SK-N-SH treated with all-trans-retinoic acid at 6 μM for 48 hours (cell line): Measurements from ENCODE around the gene C5orf22.

Experiments used
- ATAC-seq: fragments of 200-7000 bp; cut with Tn5 transposase; 3 replicates; pipeline ENCODE4 v1.9.1; 2020; ENCODE audit warnings: mild to moderate bottlenecking, moderate library complexity
- ARNTL ChIP-seq: fragments of 450-650 bp; formaldehyde crosslinking; IDR thresholded peaks from 2 replicates; pipeline ENCODE4 v1.5.0; 2020; ENCODE audit warnings: low read depth, mild to moderate bottlenecking, moderate library complexity, borderline replicate concordance
- BACH2 ChIP-seq: fragments of 250-450 bp; sonication (Bioruptor Pico); IDR thresholded peaks from 2 replicates; pipeline ENCODE4 v1.9.0; 2021; ENCODE audit warnings: mild to moderate bottlenecking, borderline replicate concordance
- ESRRG ChIP-seq: fragments of 250-450 bp; sonication (Bioruptor Pico); IDR thresholded peaks from 2 replicates; pipeline ENCODE4 v1.6.1; 2021; ENCODE audit warnings: mild to moderate bottlenecking
- GLIS3 ChIP-seq: fragments of 250-450 bp; sonication (Bioruptor Pico); IDR thresholded peaks from 2 replicates; pipeline ENCODE4 v1.5.0; 2020; ENCODE audit warnings: mild to moderate bottlenecking, moderate library complexity
- ISL1 ChIP-seq: fragments of 250-450 bp; sonication (Bioruptor Pico); IDR thresholded peaks from 2 replicates; pipeline ENCODE4 v2.1.2; 2022; ENCODE audit warnings: mild to moderate bottlenecking, moderate library complexity
- OSR1 ChIP-seq: fragments of 250-450 bp; sonication (Bioruptor Pico); IDR thresholded peaks from 2 replicates; pipeline ENCODE4 v1.8.0; 2022; ENCODE audit warnings: moderate library complexity, mild to moderate bottlenecking, inconsistent platforms
- PPARA ChIP-seq: fragments of 250-450 bp; sonication (Bioruptor Pico); IDR thresholded peaks from 2 replicates; pipeline ENCODE4 v1.5.0; 2020; ENCODE audit warnings: mild to moderate bottlenecking, borderline replicate concordance
- RARB ChIP-seq: fragments of 250-450 bp; sonication (Bioruptor Pico); IDR thresholded peaks from 2 replicates; pipeline ENCODE4 v1.8.0; 2021; ENCODE audit warnings: mild to moderate bottlenecking, moderate library complexity
- SNAI2 ChIP-seq: fragments of 250-450 bp; sonication (Bioruptor Pico); IDR thresholded peaks from 2 replicates; pipeline ENCODE4 v1.5.0; 2020; ENCODE audit warnings: mild to moderate bottlenecking, moderate library complexity
- TCF4 ChIP-seq: fragments of 250-450 bp; sonication (Bioruptor Pico); IDR thresholded peaks from 2 replicates; pipeline ENCODE4 v1.8.0; 2021; ENCODE audit warnings: mild to moderate bottlenecking, moderate library complexity, borderline replicate concordance
- TOX ChIP-seq: fragments of 250-450 bp; sonication (Bioruptor Pico); IDR thresholded peaks from 2 replicates; pipeline ENCODE4 v1.8.0; 2021; ENCODE audit warnings: mild to moderate bottlenecking, moderate library complexity, borderline replicate concordance
- ZFP3 ChIP-seq: fragments of 250-450 bp; sonication (Bioruptor Pico); IDR thresholded peaks from 2 replicates; pipeline ENCODE4 v1.5.0; 2020; ENCODE audit warnings: mild to moderate bottlenecking, moderate library complexity
- ZFP30 ChIP-seq: fragments of 450-650 bp; formaldehyde crosslinking; IDR thresholded peaks from 2 replicates; pipeline ENCODE4 v1.5.0; 2022; ENCODE audit warnings: mild to moderate bottlenecking, moderate library complexity
- ZNF565 ChIP-seq: fragments of 450-650 bp; formaldehyde crosslinking; conservative IDR thresholded peaks from 2 replicates; pipeline ENCODE4 v1.5.0; 2020; ENCODE audit warnings: low read depth, mild to moderate bottlenecking, moderate library complexity
- ZNF70 ChIP-seq: fragments of 450-650 bp; formaldehyde crosslinking; IDR thresholded peaks from 2 replicates; pipeline ENCODE4 v1.5.0; 2020; ENCODE audit warnings: mild to moderate bottlenecking, moderate library complexity
- ZNF8 ChIP-seq: fragments of 450-650 bp; formaldehyde crosslinking; IDR thresholded peaks from 2 replicates; pipeline ENCODE4 v1.5.0; 2020; ENCODE audit warnings: mild to moderate bottlenecking, moderate library complexity
- TF ChIP-seq, protein P1 (sequence below): fragments of 250-450 bp; sonication (Bioruptor Pico); IDR thresholded peaks from 2 replicates; pipeline ENCODE4 v1.5.0; 2020; ENCODE audit warnings: mild to moderate bottlenecking, moderate library complexity
- TF ChIP-seq, protein P2 (sequence below): fragments of 250-450 bp; sonication (Bioruptor Pico); IDR thresholded peaks from 2 replicates; pipeline ENCODE4 v1.8.0; 2020; ENCODE audit warnings: mild to moderate bottlenecking, moderate library complexity, borderline replicate concordance
- TF ChIP-seq, protein P3 (sequence below): fragments of 250-450 bp; sonication (Bioruptor Pico); IDR thresholded peaks from 2 replicates; pipeline ENCODE4 v1.8.0; 2021; ENCODE audit warnings: low read depth, mild to moderate bottlenecking, moderate library complexity, borderline replicate concordance
- TF ChIP-seq, protein P4 (sequence below): fragments of 250-450 bp; sonication (Bioruptor Pico); IDR thresholded peaks from 2 replicates; pipeline ENCODE4 v1.5.1; 2020; ENCODE audit warnings: low read depth, mild to moderate bottlenecking, moderate library complexity

Gene C5orf22

DNA sequence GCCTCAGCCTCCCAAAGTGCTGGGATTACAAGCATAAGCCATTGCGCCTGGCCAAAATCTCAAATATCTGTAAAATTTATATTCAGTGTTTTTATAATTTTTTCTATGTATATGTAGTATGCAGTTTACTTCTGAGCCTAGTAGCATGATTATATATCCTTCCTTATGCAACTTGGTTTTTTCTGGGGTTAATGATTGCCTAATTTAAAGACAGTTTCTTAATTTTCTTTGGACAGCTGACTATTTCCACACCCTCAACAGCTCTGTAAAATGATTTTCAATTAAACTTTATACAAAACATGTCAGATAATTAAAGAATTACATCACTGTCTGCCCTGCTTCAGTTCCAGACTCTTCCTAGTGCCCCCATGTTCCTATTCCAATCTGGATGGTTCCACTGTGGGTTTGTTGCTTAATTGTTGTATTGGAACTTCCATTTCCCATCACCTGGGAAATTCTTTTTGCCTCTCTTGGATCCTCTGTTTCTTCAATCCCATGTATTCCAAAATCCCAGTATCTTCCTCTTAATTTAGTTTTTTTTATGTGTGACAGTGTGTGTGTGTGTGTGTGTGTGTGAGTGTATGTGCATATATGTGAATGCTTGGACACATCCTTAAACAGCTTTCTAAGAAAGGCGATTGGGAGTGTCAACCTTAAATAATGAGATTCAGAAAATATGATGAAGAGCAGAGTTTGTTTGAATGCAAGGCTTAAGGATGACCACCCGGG lies 53.2 kb downstream of the C5orf22 start (continued):
- TF ChIP-seq, protein P1, sequence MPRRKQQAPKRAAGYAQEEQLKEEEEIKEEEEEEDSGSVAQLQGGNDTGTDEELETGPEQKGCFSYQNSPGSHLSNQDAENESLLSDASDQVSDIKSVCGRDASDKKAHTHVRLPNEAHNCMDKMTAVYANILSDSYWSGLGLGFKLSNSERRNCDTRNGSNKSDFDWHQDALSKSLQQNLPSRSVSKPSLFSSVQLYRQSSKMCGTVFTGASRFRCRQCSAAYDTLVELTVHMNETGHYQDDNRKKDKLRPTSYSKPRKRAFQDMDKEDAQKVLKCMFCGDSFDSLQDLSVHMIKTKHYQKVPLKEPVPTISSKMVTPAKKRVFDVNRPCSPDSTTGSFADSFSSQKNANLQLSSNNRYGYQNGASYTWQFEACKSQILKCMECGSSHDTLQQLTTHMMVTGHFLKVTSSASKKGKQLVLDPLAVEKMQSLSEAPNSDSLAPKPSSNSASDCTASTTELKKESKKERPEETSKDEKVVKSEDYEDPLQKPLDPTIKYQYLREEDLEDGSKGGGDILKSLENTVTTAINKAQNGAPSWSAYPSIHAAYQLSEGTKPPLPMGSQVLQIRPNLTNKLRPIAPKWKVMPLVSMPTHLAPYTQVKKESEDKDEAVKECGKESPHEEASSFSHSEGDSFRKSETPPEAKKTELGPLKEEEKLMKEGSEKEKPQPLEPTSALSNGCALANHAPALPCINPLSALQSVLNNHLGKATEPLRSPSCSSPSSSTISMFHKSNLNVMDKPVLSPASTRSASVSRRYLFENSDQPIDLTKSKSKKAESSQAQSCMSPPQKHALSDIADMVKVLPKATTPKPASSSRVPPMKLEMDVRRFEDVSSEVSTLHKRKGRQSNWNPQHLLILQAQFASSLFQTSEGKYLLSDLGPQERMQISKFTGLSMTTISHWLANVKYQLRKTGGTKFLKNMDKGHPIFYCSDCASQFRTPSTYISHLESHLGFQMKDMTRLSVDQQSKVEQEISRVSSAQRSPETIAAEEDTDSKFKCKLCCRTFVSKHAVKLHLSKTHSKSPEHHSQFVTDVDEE (CRISPR knock-in tag), result no peak
- TF ChIP-seq, protein P2, sequence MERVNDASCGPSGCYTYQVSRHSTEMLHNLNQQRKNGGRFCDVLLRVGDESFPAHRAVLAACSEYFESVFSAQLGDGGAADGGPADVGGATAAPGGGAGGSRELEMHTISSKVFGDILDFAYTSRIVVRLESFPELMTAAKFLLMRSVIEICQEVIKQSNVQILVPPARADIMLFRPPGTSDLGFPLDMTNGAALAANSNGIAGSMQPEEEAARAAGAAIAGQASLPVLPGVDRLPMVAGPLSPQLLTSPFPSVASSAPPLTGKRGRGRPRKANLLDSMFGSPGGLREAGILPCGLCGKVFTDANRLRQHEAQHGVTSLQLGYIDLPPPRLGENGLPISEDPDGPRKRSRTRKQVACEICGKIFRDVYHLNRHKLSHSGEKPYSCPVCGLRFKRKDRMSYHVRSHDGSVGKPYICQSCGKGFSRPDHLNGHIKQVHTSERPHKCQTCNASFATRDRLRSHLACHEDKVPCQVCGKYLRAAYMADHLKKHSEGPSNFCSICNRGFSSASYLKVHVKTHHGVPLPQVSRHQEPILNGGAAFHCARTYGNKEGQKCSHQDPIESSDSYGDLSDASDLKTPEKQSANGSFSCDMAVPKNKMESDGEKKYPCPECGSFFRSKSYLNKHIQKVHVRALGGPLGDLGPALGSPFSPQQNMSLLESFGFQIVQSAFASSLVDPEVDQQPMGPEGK, result no peak
- TF ChIP-seq ESRRG (CRISPR knock-in tag), result no peak
- TF ChIP-seq ZFP3 (CRISPR knock-in tag), result no peak
- no peak for TF ChIP-seq ZFP30 (CRISPR knock-in tag)
- TF ChIP-seq, protein P3, sequence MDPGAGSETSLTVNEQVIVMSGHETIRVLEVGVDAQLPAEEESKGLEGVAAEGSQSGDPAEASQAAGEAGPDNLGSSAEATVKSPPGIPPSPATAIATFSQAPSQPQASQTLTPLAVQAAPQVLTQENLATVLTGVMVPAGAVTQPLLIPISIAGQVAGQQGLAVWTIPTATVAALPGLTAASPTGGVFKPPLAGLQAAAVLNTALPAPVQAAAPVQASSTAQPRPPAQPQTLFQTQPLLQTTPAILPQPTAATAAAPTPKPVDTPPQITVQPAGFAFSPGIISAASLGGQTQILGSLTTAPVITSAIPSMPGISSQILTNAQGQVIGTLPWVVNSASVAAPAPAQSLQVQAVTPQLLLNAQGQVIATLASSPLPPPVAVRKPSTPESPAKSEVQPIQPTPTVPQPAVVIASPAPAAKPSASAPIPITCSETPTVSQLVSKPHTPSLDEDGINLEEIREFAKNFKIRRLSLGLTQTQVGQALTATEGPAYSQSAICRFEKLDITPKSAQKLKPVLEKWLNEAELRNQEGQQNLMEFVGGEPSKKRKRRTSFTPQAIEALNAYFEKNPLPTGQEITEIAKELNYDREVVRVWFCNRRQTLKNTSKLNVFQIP (CRISPR knock-in tag), result no peak

DNA sequence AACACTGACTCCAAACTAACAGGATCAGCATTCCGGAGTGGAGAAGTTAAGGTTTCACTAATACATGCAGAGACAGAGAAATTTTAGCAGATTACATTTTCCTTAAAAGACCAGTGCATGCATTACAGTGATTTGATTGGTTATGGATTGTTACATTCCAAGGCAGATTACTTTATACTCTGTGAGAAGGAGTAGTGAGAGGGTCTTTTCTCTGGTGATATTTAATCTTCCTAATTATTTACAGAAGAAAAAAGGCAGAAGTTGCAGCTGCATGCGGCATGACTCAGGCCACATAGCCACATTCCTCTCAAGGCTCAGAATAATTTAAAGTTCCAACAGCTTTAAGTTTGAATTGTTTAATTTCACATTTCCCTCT lies 53.8 kb downstream of the C5orf22 start:
- no peak for ATAC-seq

More for the DNA sequence above, 53.8 kb downstream of the C5orf22 start:
- no peak for TF ChIP-seq OSR1
- TF ChIP-seq SNAI2 (CRISPR knock-in tag), result no peak
- TF ChIP-seq TCF4 (CRISPR knock-in tag), result no peak
- TF ChIP-seq RARB, result no peak
- TF ChIP-seq ISL1 (CRISPR knock-in tag), result no peak
- no peak for TF ChIP-seq ZFP30 (CRISPR knock-in tag)
- TF ChIP-seq ZNF70, result no peak
- no peak for TF ChIP-seq PPARA (CRISPR knock-in tag)
- TF ChIP-seq, protein P4, sequence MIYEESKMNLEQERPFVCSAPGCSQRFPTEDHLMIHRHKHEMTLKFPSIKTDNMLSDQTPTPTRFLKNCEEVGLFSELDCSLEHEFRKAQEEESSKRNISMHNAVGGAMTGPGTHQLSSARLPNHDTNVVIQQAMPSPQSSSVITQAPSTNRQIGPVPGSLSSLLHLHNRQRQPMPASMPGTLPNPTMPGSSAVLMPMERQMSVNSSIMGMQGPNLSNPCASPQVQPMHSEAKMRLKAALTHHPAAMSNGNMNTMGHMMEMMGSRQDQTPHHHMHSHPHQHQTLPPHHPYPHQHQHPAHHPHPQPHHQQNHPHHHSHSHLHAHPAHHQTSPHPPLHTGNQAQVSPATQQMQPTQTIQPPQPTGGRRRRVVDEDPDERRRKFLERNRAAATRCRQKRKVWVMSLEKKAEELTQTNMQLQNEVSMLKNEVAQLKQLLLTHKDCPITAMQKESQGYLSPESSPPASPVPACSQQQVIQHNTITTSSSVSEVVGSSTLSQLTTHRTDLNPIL (CRISPR knock-in tag), result no peak
- TF ChIP-seq ARNTL (CRISPR knock-in tag), result no peak
- TF ChIP-seq, protein P3 (CRISPR knock-in tag), result no peak
- no peak for TF ChIP-seq ESRRG (CRISPR knock-in tag)
- TF ChIP-seq GLIS3, result no peak
- TF ChIP-seq ZNF8, result no peak
- TF ChIP-seq, protein P1 (CRISPR knock-in tag), result no peak
- TF ChIP-seq, protein P2, result no peak
- no peak for TF ChIP-seq ZFP3 (CRISPR knock-in tag)
- TF ChIP-seq TOX (CRISPR knock-in tag), result no peak
- no peak for TF ChIP-seq ZNF565 (CRISPR knock-in tag)
- TF ChIP-seq BACH2, result no peak
